Measurements from ENCODE around the gene SH3YL1.

- TF ChIP-seq CTCF (IDR thresholded peaks at IDR 0.05) (no peak), EP300 (IDR thresholded peaks at IDR 0.05) (no peak), POLR2A (IDR thresholded peaks at IDR 0.05) (no peak)
Observed at GRCh38 chr2:180311-180710, 83.5 kb downstream of the SH3YL1 start.

Data from ovary (tissue), 3 donors.